ENCODE results near the gene TBC1D19.
"Not testable (repeated sequence)": the region's sequence is repeated elsewhere in the genome, so short reads cannot be mapped to it uniquely, and the experiment has no call there.

DNA sequence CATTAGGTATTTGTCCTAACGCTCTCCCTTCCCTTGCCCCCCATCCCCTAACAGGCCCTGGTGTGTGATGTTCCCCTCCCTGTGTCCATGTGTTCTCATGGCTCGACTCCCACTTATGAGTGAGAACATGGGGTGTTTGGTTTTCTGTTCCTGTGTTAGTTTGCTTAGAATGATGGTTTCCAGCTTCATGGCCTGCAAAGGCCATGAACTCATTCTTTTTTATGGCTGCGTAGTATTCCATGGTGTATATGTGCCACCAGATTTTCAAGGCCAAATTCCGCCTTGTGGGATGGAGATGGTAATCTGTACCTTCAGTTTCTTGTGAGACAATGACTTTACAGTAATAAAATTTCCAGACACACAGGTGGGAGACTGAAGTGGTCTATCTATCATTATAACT, 2.5 kb upstream of the TBC1D19 start:
- TF ChIP-seq, protein P1, sequence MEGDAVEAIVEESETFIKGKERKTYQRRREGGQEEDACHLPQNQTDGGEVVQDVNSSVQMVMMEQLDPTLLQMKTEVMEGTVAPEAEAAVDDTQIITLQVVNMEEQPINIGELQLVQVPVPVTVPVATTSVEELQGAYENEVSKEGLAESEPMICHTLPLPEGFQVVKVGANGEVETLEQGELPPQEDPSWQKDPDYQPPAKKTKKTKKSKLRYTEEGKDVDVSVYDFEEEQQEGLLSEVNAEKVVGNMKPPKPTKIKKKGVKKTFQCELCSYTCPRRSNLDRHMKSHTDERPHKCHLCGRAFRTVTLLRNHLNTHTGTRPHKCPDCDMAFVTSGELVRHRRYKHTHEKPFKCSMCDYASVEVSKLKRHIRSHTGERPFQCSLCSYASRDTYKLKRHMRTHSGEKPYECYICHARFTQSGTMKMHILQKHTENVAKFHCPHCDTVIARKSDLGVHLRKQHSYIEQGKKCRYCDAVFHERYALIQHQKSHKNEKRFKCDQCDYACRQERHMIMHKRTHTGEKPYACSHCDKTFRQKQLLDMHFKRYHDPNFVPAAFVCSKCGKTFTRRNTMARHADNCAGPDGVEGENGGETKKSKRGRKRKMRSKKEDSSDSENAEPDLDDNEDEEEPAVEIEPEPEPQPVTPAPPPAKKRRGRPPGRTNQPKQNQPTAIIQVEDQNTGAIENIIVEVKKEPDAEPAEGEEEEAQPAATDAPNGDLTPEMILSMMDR (IDR thresholded peaks at IDR 0.05; ENCODE audit: low read depth, low read length, poor library complexity, severe bottlenecking): not testable (repeated sequence)
- not testable (repeated sequence) for TF ChIP-seq EZH2phosphoT487 (IDR thresholded peaks at IDR 0.05; ENCODE audit: borderline replicate concordance, low read length)

Data from DOHH2 (cell line).